Right lobe of liver (tissue), 4 donors: ENCODE measurements around the gene ZNF580.

Experiments
- POLR2A ChIP-seq: fragments of 450-650 bp; IDR thresholded peaks from one replicate; pipeline ENCODE4 v1.6.1; 2017; ENCODE audit warnings: antibody characterized with exemption, mild to moderate bottlenecking
- TF ChIP-seq, protein P1 (sequence below), 4 donors: fragments of 200-600 bp in 3 of 4; fragments of 450-650 bp in 1 of 4; IDR thresholded peaks; one replicate each; pipeline versions ENCODE4 v1.5.1 to v1.8.0; 2016 to 2022; ENCODE audit warnings: antibody characterized with exemption in 4 of 4, mild to moderate bottlenecking in 2 of 4
- donor health status: DM: no; HTN: no; CAD: no.
- donor health status: DM: no; HTN: no; CAD: no.
- donor health status: DM: no; HTN: yes; CAD: no.

DNA sequence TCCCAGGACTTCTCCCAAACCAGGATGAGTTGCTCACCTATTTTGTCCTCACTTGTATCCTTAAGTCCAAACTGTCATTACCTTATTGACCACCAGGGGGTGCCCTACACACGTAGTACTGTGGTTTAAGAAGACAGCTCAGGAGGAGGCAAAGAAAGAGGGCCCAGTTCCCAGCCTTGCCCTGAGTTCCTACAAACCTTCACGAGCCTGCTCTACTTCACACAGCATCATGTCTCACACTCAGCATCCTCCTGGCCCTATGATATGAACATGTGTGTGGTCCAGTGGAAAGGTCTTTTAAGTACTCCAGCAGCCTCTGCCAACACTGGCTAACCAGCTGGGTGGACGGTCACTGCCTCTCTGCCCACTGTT is 8.4 kb upstream of the ZNF580 start:
- TF ChIP-seq, protein P1, sequence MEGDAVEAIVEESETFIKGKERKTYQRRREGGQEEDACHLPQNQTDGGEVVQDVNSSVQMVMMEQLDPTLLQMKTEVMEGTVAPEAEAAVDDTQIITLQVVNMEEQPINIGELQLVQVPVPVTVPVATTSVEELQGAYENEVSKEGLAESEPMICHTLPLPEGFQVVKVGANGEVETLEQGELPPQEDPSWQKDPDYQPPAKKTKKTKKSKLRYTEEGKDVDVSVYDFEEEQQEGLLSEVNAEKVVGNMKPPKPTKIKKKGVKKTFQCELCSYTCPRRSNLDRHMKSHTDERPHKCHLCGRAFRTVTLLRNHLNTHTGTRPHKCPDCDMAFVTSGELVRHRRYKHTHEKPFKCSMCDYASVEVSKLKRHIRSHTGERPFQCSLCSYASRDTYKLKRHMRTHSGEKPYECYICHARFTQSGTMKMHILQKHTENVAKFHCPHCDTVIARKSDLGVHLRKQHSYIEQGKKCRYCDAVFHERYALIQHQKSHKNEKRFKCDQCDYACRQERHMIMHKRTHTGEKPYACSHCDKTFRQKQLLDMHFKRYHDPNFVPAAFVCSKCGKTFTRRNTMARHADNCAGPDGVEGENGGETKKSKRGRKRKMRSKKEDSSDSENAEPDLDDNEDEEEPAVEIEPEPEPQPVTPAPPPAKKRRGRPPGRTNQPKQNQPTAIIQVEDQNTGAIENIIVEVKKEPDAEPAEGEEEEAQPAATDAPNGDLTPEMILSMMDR (IDR thresholded peaks at IDR 0.05): peak; percentile 84 to 93 (median 86)
- no peak for TF ChIP-seq POLR2A
